NCI-H2081 (cell line): ENCODE measurements around the gene NFATC2IP.
"Not testable (repeated sequence)": the region's sequence is repeated elsewhere in the genome, so short reads cannot be mapped to it uniquely, and the experiment has no call there.

ENCODE experiments used
- DNase-seq, 2 experiments: peaks; one replicate each; lab custom pipeline; 2025; lab: John Stamatoyannopoulos, UW

NFATC2IP gene

GRCh38 chr16:28998837-28999236 is 48.1 kb downstream of the NFATC2IP start:
- DNase-seq: no peak

GRCh38 chr16:28999577-28999976 is 48.8 kb downstream of the NFATC2IP start:
- DNase-seq: no peak

GRCh38 chr16:29000019-29000418 is 49.3 kb downstream of the NFATC2IP start:
- DNase-seq: no peak

- not testable (repeated sequence) for DNase-seq
These were observed 53.9 kb downstream of the NFATC2IP start for GRCh38 chr16:29004496-29005139.

GRCh38 chr16:29007730-29008593 is 57.2 kb downstream of the NFATC2IP start:
- no peak for DNase-seq

GRCh38 chr16:29009050-29009837 is 58.5 kb downstream of the NFATC2IP start:
- DNase-seq: no peak

GRCh38 chr16:29009838-29010166 is 59.1 kb downstream of the NFATC2IP start:
- DNase-seq: no peak

GRCh38 chr16:29011112-29011511 is 60.4 kb downstream of the NFATC2IP start:
- no peak for DNase-seq

GRCh38 chr16:29011851-29012250 is 61.1 kb downstream of the NFATC2IP start:
- DNase-seq: no peak

GRCh38 chr16:29012913-29013553 is 62.3 kb downstream of the NFATC2IP start:
- no peak for DNase-seq

- no peak for DNase-seq
These were observed 63.9 kb downstream of the NFATC2IP start for GRCh38 chr16:29014561-29015069.
